Nephron (organoid): ENCODE measurements around the gene SASH1.

Experiments
- H3K27ac Mint-ChIP-seq, 3 experiments: 2 replicates each; pipeline ENCODE4 v1.8.0; 2020; ENCODE audit warnings: mixed read lengths in 3 of 3, mild to moderate bottlenecking in 2 of 3, moderate library complexity in 1 of 3
- H3K27me3 Mint-ChIP-seq: 2 replicates; pipeline ENCODE4 v1.8.0; 2021; ENCODE audit warnings: low read depth, mild to moderate bottlenecking, moderate library complexity, mixed read lengths
- H3K36me3 Mint-ChIP-seq: 2 replicates; pipeline ENCODE4 v1.8.0; 2020; ENCODE audit warnings: low read depth, mixed read lengths
- H3K4me1 Mint-ChIP-seq: 2 replicates; pipeline ENCODE4 v1.8.0; 2020; ENCODE audit warnings: mixed read lengths
- H3K4me3 Mint-ChIP-seq, 3 experiments: 2 replicates each; pipeline ENCODE4 v1.8.0; 2020; ENCODE audit warnings: mild to moderate bottlenecking in 3 of 3, mixed read lengths in 3 of 3, moderate library complexity in 2 of 3
- H3K9me3 Mint-ChIP-seq: 2 replicates; pipeline ENCODE4 v1.8.0; 2020; ENCODE audit warnings: mixed read lengths
- TF ChIP-seq, protein P1 (sequence below), 3 experiments: fragments of 200-600 bp; sonication (generic); IDR thresholded peaks; one replicate each; pipeline ENCODE4 v1.5.0; 2021; ENCODE audit warnings: antibody characterized with exemption in 3 of 3; ENCODE audit not compliant: unreplicated experiment in 3 of 3

The SASH1 gene

DNA sequence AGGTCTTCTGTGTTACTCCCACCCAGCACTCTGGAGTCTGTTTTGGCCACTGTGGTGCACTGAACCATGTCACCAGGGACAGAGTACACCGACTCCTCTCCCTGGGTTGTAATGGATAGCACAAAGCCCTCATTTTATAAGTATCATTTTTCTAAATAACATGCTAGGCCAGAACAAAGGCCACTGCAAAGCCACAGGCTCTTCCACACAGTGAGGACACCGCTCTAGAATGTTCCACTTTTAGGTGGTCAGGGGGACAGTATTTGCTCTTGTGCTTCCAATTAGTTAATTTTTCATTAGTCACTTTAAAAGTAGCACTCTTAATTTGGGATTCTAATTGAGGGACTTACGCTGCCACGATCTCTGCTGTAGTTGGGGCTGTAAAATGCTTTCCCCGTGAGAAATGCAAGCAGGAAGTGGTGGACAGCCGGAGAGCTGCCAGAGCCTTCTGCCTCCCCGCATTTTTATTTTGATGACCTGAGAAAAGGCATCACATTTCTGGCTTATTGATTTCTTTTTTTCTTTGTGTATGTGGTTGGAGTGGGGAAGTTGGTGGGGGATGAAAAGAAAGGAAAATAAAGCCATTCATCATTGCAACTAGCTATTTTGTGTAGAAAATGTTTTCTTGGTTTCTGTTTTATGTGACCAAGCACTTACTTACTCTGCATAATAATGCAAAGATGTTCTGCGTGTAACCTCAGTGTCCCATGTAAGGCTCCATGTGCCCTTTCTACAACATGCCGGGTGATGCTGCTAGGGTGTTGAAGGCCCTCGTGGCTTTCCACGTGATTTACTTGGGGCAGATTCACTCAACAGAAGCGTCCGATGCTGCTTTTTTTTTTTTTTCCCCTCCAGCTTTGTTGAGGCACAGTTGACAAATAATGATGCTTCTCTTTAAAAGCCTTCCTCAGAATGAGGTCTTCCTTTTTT lies 195.9 kb downstream of the SASH1 start:
- H3K9me3 Mint-ChIP-seq, result no peaks in the 10 kb centered on the region
- TF ChIP-seq, protein P1, sequence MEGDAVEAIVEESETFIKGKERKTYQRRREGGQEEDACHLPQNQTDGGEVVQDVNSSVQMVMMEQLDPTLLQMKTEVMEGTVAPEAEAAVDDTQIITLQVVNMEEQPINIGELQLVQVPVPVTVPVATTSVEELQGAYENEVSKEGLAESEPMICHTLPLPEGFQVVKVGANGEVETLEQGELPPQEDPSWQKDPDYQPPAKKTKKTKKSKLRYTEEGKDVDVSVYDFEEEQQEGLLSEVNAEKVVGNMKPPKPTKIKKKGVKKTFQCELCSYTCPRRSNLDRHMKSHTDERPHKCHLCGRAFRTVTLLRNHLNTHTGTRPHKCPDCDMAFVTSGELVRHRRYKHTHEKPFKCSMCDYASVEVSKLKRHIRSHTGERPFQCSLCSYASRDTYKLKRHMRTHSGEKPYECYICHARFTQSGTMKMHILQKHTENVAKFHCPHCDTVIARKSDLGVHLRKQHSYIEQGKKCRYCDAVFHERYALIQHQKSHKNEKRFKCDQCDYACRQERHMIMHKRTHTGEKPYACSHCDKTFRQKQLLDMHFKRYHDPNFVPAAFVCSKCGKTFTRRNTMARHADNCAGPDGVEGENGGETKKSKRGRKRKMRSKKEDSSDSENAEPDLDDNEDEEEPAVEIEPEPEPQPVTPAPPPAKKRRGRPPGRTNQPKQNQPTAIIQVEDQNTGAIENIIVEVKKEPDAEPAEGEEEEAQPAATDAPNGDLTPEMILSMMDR (IDR thresholded peaks at IDR 0.05; ENCODE audit: unreplicated experiment in 3 of 3), result no peak
- H3K36me3 Mint-ChIP-seq, result peaks cover 83% of the 10 kb centered on the region
- H3K4me1 Mint-ChIP-seq, result peaks cover 31% of the 10 kb centered on the region
- H3K27me3 Mint-ChIP-seq, result no peaks in the 10 kb centered on the region
- peak overlapping the region in 2 of 3 experiments; percentile 2 to 16 for H3K4me3 Mint-ChIP-seq
- H3K27ac Mint-ChIP-seq, result peak overlapping the region; percentile 80 to 93 (median 92)

DNA sequence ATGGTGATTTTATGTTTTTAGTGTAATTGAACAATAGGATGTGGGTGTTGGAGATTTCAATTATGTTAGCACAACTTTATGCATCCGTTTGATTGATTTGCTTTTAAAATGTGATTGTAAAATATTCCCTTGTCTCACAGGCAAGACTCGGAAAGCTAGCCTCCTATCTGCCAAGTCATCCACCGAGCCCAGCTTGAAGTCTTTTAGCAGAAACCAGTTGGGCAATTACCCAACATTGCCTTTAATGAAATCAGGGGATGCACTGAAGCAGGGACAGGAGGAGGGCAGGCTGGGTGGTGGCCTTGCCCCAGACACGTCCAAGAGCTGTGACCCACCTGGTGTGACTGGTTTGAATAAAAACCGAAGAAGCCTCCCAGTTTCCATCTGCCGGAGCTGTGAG lies 200.9 kb downstream of the SASH1 start:
- H3K4me1 Mint-ChIP-seq, result peaks cover 22% of the 10 kb centered on the region
- no peaks in the 10 kb centered on the region for H3K9me3 Mint-ChIP-seq
- H3K36me3 Mint-ChIP-seq, result peaks cover 86% of the 10 kb centered on the region
- H3K27me3 Mint-ChIP-seq, result peaks cover 4% of the 10 kb centered on the region
- no peak overlapping the region for H3K27ac Mint-ChIP-seq
- H3K4me3 Mint-ChIP-seq, result no peak overlapping the region
- TF ChIP-seq, protein P1 (IDR thresholded peaks at IDR 0.05; ENCODE audit: unreplicated experiment in 3 of 3), result no peak

DNA sequence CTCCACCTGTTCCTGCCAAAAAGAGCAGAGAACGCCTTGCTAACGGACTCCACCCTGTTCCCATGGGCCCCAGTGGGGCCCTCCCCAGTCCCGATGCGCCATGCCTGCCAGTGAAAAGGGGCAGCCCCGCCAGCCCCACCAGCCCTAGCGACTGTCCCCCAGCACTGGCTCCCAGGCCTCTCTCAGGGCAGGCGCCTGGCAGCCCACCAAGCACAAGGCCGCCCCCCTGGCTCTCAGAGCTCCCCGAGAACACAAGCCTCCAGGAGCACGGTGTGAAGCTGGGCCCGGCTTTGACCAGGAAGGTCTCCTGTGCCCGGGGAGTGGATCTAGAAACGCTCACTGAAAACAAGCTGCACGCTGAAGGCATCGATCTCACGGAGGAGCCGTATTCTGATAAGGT lies 201.8 kb downstream of the SASH1 start:
- H3K4me3 Mint-ChIP-seq, result no peak overlapping the region

DNA sequence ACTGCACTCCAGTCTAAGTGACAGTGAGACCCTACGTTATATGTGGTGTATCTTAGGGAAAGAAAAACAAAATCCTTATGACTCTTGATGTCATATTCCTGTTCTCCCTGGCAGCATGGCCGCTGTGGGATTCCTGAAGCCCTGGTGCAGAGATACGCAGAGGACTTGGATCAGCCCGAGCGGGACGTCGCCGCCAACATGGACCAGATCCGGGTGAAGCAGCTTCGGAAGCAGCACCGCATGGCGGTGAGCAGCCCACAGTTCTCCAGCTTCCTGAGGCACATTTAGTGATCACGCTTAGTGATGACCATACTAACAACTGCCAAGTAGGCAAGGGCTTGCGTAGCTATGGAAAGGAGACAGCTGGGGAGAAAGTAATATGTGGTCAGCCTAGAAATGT lies 203.3 kb downstream of the SASH1 start:
- peaks cover 4% of the 10 kb centered on the region for H3K27me3 Mint-ChIP-seq
- H3K9me3 Mint-ChIP-seq, result no peaks in the 10 kb centered on the region
- no peak overlapping the region for H3K4me3 Mint-ChIP-seq
- TF ChIP-seq, protein P1 (IDR thresholded peaks at IDR 0.05; ENCODE audit: unreplicated experiment in 3 of 3), result no peak
- peaks cover 82% of the 10 kb centered on the region for H3K36me3 Mint-ChIP-seq
- H3K27ac Mint-ChIP-seq, result no peak overlapping the region
- peaks cover 16% of the 10 kb centered on the region for H3K4me1 Mint-ChIP-seq

More for the DNA sequence above, 201.8 kb downstream of the SASH1 start:
- no peaks in the 10 kb centered on the region for H3K9me3 Mint-ChIP-seq
- H3K27ac Mint-ChIP-seq, result no peak overlapping the region
- peaks cover 22% of the 10 kb centered on the region for H3K4me1 Mint-ChIP-seq
- peaks cover 89% of the 10 kb centered on the region for H3K36me3 Mint-ChIP-seq
- TF ChIP-seq, protein P1 (IDR thresholded peaks at IDR 0.05; ENCODE audit: unreplicated experiment in 3 of 3), result no peak
- peaks cover 4% of the 10 kb centered on the region for H3K27me3 Mint-ChIP-seq

DNA sequence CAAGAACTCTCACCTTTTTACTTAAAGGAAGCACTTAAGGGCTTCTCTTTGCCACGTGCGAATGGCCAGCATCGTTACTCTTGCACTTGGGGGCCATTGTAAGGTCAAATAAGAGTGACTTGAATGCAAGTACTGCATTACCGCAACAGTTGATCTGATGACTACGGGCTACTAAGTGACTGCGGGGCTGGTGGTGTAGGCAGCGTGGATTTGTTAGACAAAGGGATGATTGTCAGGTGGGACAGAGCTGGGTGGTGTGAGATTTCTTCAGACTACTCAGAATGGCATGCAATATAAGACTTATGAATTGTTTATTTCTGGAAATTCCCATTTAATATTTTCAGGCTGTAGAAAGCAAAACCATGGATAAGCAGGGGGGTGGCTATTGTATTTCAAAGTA lies 204.5 kb downstream of the SASH1 start:
- Mint-ChIP-seq H3K4me1 (peaks cover 16% of the 10 kb centered on the region), H3K27ac (peak overlapping the region in 1 of 3 experiments; percentile 98), H3K36me3 (peaks cover 76% of the 10 kb centered on the region), H3K27me3 (peaks cover 4% of the 10 kb centered on the region), H3K9me3 (no peaks in the 10 kb centered on the region), H3K4me3 (no peak overlapping the region)
- TF ChIP-seq, protein P1 (IDR thresholded peaks at IDR 0.05; ENCODE audit: unreplicated experiment in 3 of 3), result no peak
